BLaER1 (cell line): Measurements from ENCODE around the gene MYH15.

Source experiments
- H3K27ac ChIP-seq: shearing (Covaris generic); formaldehyde crosslinking; 2 replicates; pipeline ENCODE4 v1.8.1; 2022
- H3K27me3 ChIP-seq: shearing (Covaris generic); formaldehyde crosslinking; 2 replicates; pipeline ENCODE4 v1.8.1; 2022
- H3K36me3 ChIP-seq: shearing (Covaris generic); formaldehyde crosslinking; 2 replicates; pipeline ENCODE4 v1.8.1; 2022
- H3K4me1 ChIP-seq: shearing (Covaris generic); formaldehyde crosslinking; 2 replicates; pipeline ENCODE4 v1.8.1; 2022
- H3K4me2 ChIP-seq: shearing (Covaris generic); formaldehyde crosslinking; 2 replicates; pipeline ENCODE4 v1.8.1; 2022
- H3K4me3 ChIP-seq: shearing (Covaris generic); formaldehyde crosslinking; 2 replicates; pipeline ENCODE4 v1.8.1; 2022
- H3K9ac ChIP-seq: shearing (Covaris generic); formaldehyde crosslinking; 2 replicates; pipeline ENCODE4 v1.8.1; 2022
- H3K9me3 ChIP-seq: shearing (Covaris generic); formaldehyde crosslinking; 2 replicates; pipeline ENCODE4 v1.8.1; 2022
- H4K20me1 ChIP-seq: shearing (Covaris generic); formaldehyde crosslinking; 2 replicates; pipeline ENCODE4 v1.8.1; 2022
- Cebpa-rat ChIP-seq: shearing (Covaris generic); IDR thresholded peaks from 2 replicates; pipeline ENCODE4 v1.8.1; 2022

The MYH15 gene

GRCh38 chr3:108493862-108494261, 16.5 kb downstream of the MYH15 start:
- TF ChIP-seq Cebpa-rat, result no peak
- Histone ChIP-seq H4K20me1 (no peaks in the 10 kb centered on the region), H3K4me3 (no peak overlapping the region), H3K4me2 (no peak overlapping the region), H3K9ac (no peak overlapping the region), H3K27ac (no peak overlapping the region), H3K36me3 (no peaks in the 10 kb centered on the region), H3K9me3 (no peaks in the 10 kb centered on the region), H3K27me3 (no peaks in the 10 kb centered on the region), H3K4me1 (no peaks in the 10 kb centered on the region)

- no peaks in the 10 kb centered on the region for H3K27me3 ChIP-seq
- H3K4me2 ChIP-seq, result no peak overlapping the region
- no peak overlapping the region for H3K27ac ChIP-seq
- no peaks in the 10 kb centered on the region for H4K20me1 ChIP-seq
- no peaks in the 10 kb centered on the region for H3K4me1 ChIP-seq
- no peaks in the 10 kb centered on the region for H3K9me3 ChIP-seq
- no peaks in the 10 kb centered on the region for H3K36me3 ChIP-seq
- TF ChIP-seq Cebpa-rat, result no peak
- H3K9ac ChIP-seq, result no peak overlapping the region
- H3K4me3 ChIP-seq, result no peak overlapping the region
Observed at GRCh38 chr3:108491456-108491855, 18.9 kb downstream of the MYH15 start.

GRCh38 chr3:108489776-108490175, 20.6 kb downstream of the MYH15 start:
- H4K20me1 ChIP-seq, result no peaks in the 10 kb centered on the region
- no peak overlapping the region for H3K4me2 ChIP-seq
- no peaks in the 10 kb centered on the region for H3K36me3 ChIP-seq
- no peak overlapping the region for H3K4me3 ChIP-seq
- no peak overlapping the region for H3K27ac ChIP-seq
- H3K9me3 ChIP-seq, result no peaks in the 10 kb centered on the region
- TF ChIP-seq Cebpa-rat, result no peak
- H3K27me3 ChIP-seq, result no peaks in the 10 kb centered on the region
- no peaks in the 10 kb centered on the region for H3K4me1 ChIP-seq
- no peak overlapping the region for H3K9ac ChIP-seq

- H4K20me1 ChIP-seq, result no peaks in the 10 kb centered on the region
- H3K27me3 ChIP-seq, result no peaks in the 10 kb centered on the region
- H3K27ac ChIP-seq, result no peak overlapping the region
- H3K4me3 ChIP-seq, result no peak overlapping the region
- H3K4me1 ChIP-seq, result no peaks in the 10 kb centered on the region
- no peaks in the 10 kb centered on the region for H3K9me3 ChIP-seq
- H3K4me2 ChIP-seq, result no peak overlapping the region
- TF ChIP-seq Cebpa-rat, result no peak
- H3K9ac ChIP-seq, result no peak overlapping the region
- no peaks in the 10 kb centered on the region for H3K36me3 ChIP-seq
Observed at GRCh38 chr3:108488631-108489030, 21.8 kb downstream of the MYH15 start.

GRCh38 chr3:108487439-108487838, 23.0 kb downstream of the MYH15 start:
- Histone ChIP-seq H3K4me1 (no peaks in the 10 kb centered on the region), H3K9ac (no peak overlapping the region), H3K9me3 (no peaks in the 10 kb centered on the region), H4K20me1 (no peaks in the 10 kb centered on the region), H3K4me2 (no peak overlapping the region), H3K4me3 (no peak overlapping the region), H3K36me3 (no peaks in the 10 kb centered on the region), H3K27ac (no peak overlapping the region), H3K27me3 (no peaks in the 10 kb centered on the region)
- TF ChIP-seq Cebpa-rat, result no peak

- Histone ChIP-seq H3K4me1 (no peaks in the 10 kb centered on the region), H3K4me3 (no peak overlapping the region), H4K20me1 (no peaks in the 10 kb centered on the region), H3K27me3 (no peaks in the 10 kb centered on the region), H3K27ac (no peak overlapping the region), H3K4me2 (no peak overlapping the region), H3K36me3 (no peaks in the 10 kb centered on the region), H3K9ac (no peak overlapping the region; the same call in 1 of the 2 replicates), H3K9me3 (no peaks in the 10 kb centered on the region)
- no peak for TF ChIP-seq Cebpa-rat
Observed at GRCh38 chr3:108486941-108487340, 23.5 kb downstream of the MYH15 start.

- no peak for TF ChIP-seq Cebpa-rat
Observed at GRCh38 chr3:108486338-108486737, 24.1 kb downstream of the MYH15 start.

GRCh38 chr3:108485146-108485545, 25.2 kb downstream of the MYH15 start:
- Histone ChIP-seq H3K9me3 (no peaks in the 10 kb centered on the region), H4K20me1 (no peaks in the 10 kb centered on the region), H3K4me2 (no peak overlapping the region), H3K4me3 (no peak overlapping the region), H3K9ac (no peak overlapping the region), H3K27me3 (no peaks in the 10 kb centered on the region), H3K4me1 (no peaks in the 10 kb centered on the region), H3K27ac (no peak overlapping the region), H3K36me3 (no peaks in the 10 kb centered on the region)
- TF ChIP-seq Cebpa-rat, result no peak

More at GRCh38 chr3:108486338-108486737, 24.1 kb downstream of the MYH15 start:
- Histone ChIP-seq H3K4me1 (no peaks in the 10 kb centered on the region), H3K4me3 (no peak overlapping the region), H3K27me3 (no peaks in the 10 kb centered on the region), H3K9ac (no peak overlapping the region), H4K20me1 (no peaks in the 10 kb centered on the region), H3K9me3 (no peaks in the 10 kb centered on the region), H3K4me2 (no peak overlapping the region), H3K36me3 (no peaks in the 10 kb centered on the region), H3K27ac (no peak overlapping the region)

GRCh38 chr3:108479224-108479623, 31.2 kb downstream of the MYH15 start:
- no peak overlapping the region for H3K4me3 ChIP-seq
- no peaks in the 10 kb centered on the region for H3K36me3 ChIP-seq
- TF ChIP-seq Cebpa-rat, result no peak
- H3K4me2 ChIP-seq, result no peak overlapping the region
- H3K27me3 ChIP-seq, result no peaks in the 10 kb centered on the region
- H3K4me1 ChIP-seq, result no peaks in the 10 kb centered on the region
- H3K27ac ChIP-seq, result no peak overlapping the region
- H3K9me3 ChIP-seq, result no peaks in the 10 kb centered on the region
- no peak overlapping the region for H3K9ac ChIP-seq
- no peaks in the 10 kb centered on the region for H4K20me1 ChIP-seq

GRCh38 chr3:108477511-108478147, 32.8 kb downstream of the MYH15 start:
- Histone ChIP-seq H4K20me1 (no peaks in the 10 kb centered on the region), H3K4me3 (no peak overlapping the region), H3K27me3 (no peaks in the 10 kb centered on the region), H3K9me3 (no peaks in the 10 kb centered on the region), H3K4me1 (no peaks in the 10 kb centered on the region), H3K9ac (no peak overlapping the region), H3K36me3 (no peaks in the 10 kb centered on the region), H3K27ac (no peak overlapping the region), H3K4me2 (no peak overlapping the region)
- TF ChIP-seq Cebpa-rat, result no peak

- Histone ChIP-seq H3K9me3 (no peaks in the 10 kb centered on the region), H3K4me1 (no peaks in the 10 kb centered on the region), H3K36me3 (no peaks in the 10 kb centered on the region), H3K9ac (no peak overlapping the region), H3K27me3 (no peaks in the 10 kb centered on the region), H3K4me2 (no peak overlapping the region), H4K20me1 (no peaks in the 10 kb centered on the region), H3K27ac (no peak overlapping the region), H3K4me3 (no peak overlapping the region)
- no peak for TF ChIP-seq Cebpa-rat
Observed at GRCh38 chr3:108475220-108475782, 35.1 kb downstream of the MYH15 start.
